Esophagus mucosa (tissue), 1 donor: ENCODE measurements around the gene PHF12. TPM values are rescaled to one million over a fixed set of nuclear protein-coding genes. Genes with fewer than 3 reads are reported as not detected.
A peak's percentile ranks its signal among the peaks of the same experiment; 100 is the strongest.
"Not testable (repeated sequence)": the region's sequence is repeated elsewhere in the genome, so short reads cannot be mapped to it uniquely, and the experiment has no call there.

Experiments
- ATAC-seq: fragments of 200-7000 bp; cut with Tn5 transposase; one replicate; pipeline ENCODE4 v1.9.1; 2020
- total RNA-seq: library from RNA; stranded (reverse); gene quantifications from one replicate; pipeline ENCODE4 v1.2.4, GENCODE V29; 2023
- donor health status: DM: yes; HTN: yes; CAD: no.

PHF12 gene
- total RNA-seq, 1 donor from 2014 or later, result 14.2 TPM

GRCh38 chr17:28953444-28954118 is 2.3 kb upstream of the PHF12 start:
- no peak for ATAC-seq

DNA sequence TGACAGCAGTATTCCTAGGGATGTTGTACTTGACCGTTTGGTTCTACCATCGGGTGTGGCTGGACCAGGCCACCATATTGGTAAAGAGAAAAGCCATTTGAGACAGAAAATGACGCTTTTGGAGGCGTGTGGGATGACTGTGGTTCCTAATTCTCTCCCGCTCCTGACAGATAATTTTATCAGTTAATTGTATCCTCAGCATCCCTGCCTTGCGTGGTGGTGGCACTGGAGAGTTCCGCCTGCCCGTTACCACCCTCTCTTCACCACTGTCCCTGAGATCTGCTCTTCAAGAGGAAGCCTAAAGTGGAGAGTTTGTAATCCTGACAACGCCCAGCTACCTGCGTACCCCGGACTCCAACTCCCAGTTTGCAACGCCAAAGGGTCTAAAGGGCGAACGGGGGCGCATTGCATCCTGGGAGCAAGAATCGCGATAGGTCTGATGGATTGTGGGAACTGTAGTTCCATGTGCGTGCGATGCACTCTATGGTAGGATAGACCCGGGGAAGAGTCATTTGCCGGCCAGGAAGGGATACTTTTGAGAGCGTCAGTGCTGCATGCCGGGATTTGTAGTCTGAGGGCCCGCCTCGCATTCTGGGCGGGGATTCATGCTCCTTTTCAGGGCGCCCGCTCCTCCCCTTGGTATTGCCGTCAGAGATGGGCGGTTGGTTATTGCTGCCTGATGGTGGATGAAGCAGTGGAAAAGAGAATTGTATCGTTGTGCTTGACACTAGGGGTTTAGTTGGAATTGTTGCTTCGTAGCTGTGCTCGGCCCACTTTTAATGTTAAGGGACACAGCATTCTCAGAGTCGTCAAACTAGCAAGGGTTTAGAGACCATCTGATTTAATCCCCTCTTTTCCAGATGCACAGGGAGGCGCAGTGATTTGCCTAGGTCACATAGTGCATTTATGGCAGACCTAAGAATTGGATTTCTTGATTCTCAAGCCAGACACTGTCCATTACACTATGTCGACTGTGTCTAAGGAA is 965 bp upstream of the PHF12 start:
- peak; percentile 83 for ATAC-seq

DNA sequence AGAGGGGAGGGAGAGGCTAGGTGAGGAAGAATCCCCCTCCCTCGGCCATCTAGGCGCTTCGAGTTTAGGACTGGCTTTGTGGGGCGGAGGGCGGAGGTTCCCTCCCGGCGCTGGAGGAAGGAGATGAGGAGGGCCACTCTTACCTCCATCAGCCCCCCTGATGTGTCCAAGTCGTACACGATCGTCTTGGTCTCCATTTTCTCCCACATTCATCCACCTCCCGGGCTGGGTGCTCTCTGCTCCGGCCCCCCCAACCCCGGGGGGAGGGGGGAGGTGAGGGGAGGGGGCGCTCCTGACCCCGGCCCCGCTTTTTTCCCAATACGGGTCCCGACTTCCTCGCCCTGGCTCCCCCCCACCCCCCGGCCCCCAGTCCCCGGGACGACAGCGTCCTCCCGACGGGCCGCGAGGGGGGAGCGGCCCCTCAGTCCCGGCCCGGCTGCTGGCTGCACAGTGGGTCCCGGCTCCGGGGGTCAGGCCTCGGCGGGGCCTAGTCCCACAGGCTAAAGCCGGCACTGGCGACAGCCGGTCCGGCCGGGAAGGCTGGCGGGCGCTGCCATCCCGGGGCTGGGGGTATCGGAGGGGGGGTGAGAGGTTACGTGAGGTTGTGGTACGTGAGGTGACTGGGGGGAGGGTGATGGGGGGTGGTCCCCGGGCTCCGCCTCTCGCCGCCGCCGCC is 428 bp downstream of the PHF12 start:
- peak; percentile 5 for ATAC-seq

DNA sequence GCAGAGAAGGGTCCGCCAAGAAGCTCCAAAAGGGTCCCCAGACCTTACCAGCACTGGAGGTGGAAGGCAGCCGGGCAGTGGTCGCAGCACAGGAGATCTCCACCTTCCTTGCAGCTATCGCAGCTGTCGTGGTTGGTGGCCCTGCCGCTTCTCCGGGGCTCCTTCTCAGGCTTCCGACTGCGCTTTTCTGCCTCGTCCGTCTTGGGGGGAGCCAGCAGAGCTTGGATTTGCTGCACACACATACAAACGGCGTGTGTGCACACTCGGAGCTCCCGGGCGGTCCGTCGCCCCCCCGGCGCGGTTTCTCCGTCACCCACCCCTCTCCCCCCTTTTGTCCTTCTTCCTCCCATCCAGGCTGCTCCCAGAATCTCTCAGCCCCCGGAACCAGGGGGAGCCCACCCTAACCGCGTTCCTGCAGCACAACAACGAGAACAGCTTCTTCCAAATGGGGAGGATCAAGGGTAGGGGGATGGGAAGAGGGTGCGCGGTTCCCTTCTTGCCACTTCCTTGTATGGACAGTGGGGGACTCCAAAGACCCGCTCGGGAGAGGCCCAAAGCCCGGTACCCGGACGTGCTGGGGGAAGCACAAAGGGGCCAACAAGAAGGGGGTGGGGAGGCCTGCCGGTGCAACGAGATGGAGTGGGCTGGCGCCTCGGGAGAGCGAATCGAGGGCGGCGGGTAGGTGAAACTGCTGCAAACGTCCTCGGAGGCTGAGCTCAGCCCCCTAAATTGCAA is 1.1 kb downstream of the PHF12 start:
- no peak for ATAC-seq

DNA sequence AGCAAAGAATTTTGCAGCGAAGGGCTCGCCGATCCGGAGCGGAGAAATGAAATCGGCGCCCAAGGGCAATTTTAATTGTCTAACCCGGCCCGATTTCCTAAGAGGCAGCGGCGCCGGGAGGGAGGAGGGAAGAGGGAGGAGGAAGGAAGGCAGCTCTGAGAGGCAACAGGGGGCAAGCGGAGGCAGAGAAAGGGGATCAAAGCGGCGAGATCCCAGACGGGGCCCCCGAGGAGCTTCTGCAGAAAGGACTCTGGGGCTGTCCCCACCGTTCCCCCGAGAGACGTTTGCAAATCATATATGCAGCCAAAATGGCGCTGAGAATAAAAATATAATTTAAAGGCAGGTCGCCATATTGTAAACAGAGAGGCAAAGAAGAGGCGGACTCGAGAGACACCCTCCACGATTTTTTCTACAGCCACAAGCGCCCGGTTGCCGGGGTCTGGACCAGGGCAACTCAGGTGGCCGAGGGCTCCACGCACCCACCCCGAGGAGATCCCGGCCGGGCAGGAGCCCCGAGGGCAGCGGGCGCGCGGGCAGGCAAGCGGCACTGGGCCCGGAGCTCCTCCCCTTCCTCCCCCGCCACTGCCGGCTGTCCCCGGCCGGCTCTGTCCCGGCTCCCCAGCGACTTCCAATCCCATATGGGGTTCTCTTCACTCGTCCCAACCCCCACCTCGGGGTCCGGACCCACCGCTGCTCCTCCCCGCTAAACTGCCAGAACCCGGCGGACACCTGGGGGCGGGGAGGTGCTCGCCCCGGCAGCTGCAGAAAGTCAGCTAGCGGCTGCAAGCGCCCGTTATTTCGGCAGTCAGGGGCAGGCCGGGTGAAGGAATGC is 1.9 kb downstream of the PHF12 start:
- no peak for ATAC-seq

DNA sequence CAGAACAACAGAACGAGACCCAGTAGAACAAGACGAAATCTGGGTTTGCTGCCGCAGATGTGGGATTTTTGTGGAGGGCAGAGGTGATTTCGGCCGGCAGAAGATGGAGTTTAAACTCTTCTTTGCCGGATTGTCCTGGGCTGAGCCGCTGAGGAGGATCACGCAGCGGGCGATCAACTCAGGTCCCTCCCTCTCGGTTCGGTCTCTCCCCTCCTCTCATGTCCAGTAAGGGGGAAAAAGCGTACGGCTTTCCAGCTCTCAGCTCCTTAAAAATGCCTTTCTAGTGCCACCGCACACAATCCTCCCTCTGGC is 2.5 kb downstream of the PHF12 start:
- ATAC-seq, result no peak

- no peak for ATAC-seq
These were observed 3.0 kb downstream of the PHF12 start for GRCh38 chr17:28948342-28948741.

GRCh38 chr17:28947639-28948038 is 3.7 kb downstream of the PHF12 start:
- ATAC-seq, result no peak

GRCh38 chr17:28946239-28946638 is 5.1 kb downstream of the PHF12 start:
- ATAC-seq, result no peak

DNA sequence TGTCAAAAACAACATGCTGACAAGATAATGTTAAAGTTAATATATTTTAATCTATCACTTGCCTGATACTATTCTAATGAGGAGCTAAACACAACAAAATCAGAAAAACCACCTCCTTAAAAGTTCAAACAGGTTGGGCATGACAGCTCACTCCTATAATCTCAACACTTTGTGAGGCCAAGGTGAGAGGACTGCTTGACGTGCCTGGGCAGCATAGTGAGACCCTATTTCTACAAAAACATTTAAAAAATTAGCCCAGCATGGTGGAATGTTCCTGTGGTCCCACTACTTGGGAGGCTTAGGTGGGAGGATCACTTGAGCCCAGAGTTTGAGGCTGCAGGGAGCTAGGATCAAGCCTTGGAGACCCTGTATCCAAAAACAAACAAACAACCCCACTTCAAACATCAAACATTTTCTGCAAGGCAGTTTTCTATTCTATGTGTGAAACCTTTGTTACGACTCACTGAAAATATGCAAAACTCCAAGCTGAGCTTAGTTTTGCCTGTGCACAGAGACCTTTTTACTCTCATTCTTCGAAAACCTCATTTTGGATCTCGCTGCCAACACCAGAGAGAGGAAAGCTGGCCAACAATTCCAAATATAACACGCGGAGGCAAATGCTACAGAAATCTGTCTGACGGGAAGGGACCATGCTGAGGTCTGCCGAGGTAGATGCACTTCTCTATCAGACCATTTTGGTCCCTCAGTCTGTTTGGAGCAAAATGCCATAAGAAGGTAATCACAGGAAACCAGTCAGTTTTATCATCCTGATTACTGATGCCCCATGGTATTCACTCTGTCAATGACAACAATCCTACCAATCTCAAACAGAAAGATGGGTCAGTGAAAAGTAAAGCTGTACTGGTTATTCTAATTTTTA is 6.2 kb downstream of the PHF12 start:
- ATAC-seq, result no peak

DNA sequence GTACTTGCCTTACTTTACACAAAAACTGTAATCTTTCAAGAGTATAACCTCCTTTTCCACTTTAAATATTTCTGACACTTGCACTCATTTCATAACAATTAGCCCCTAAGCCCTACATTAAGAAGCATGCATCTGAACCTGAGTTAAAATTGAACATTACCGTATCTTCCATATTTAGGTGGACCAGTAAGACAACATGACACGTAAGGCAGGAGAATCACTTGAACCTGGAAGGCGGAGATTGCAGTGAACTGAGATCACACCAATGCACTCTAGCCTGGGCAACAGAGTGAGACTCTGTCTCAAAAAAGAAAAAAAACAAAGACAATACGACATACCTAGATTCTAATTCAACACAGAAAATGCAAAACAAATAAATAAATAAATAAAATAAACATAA is 7.0 kb downstream of the PHF12 start:
- ATAC-seq, result no peak

DNA sequence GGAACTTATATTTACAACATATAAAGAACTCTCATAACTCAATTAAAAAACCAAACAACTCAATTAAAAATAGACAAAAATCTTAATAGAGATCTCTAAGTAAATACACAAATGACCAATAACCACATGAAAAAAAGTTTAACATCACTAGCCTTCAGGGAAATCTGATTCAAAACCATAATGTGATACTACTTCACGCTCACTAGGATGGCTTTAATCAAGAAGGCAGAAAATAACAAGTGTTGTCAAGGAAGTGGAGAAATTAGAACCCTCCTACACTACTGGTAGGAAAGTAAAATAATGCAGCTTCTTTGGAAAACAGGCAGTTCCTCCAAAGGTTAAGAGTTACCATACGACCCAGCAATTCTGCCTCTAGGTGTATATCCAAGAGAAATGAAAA is 8.4 kb downstream of the PHF12 start:
- no peak for ATAC-seq

- ATAC-seq, result no peak
These were observed 10.1 kb downstream of the PHF12 start for GRCh38 chr17:28941251-28941650.

DNA sequence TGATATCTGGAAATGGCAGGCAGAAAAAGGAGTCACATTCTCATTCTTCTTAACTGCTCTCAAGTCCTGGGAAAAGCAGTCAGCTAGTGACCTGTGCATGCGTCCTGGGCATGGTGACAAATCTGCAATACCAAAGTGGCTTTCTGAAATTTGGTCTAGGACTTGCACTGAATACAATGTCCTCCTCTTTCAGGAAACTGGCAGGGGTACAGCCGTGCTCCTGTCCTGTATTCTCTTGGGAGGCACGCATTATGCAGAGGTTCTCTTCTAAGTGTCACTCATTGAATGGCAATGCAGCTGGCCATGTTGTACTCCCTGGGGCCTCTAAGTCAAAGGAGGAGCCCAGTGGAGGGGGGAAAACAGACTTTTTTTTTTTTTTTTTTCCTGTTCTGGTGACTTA is 10.6 kb downstream of the PHF12 start:
- ATAC-seq, result no peak

DNA sequence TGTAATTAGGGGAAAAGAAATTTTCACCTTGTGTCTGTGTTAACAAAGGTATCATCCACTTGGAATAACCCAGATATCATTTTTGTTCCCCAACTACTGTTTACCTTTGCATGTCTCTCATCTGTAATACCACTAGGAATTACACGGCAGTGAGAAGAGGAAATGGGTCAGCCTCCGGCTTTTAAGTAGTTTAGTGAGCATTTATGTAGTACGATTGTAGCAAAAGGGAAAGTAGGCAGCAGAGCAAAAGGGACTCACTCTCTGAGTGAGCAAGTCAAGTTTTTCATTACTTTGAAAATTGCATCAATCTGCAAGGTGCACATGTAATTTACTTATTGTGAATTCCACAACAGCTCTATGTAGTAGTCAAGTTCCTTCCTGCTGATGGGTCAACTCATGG is 11.2 kb downstream of the PHF12 start:
- no peak for ATAC-seq

GRCh38 chr17:28938552-28938951 is 12.8 kb downstream of the PHF12 start:
- peak; percentile 37 for ATAC-seq

DNA sequence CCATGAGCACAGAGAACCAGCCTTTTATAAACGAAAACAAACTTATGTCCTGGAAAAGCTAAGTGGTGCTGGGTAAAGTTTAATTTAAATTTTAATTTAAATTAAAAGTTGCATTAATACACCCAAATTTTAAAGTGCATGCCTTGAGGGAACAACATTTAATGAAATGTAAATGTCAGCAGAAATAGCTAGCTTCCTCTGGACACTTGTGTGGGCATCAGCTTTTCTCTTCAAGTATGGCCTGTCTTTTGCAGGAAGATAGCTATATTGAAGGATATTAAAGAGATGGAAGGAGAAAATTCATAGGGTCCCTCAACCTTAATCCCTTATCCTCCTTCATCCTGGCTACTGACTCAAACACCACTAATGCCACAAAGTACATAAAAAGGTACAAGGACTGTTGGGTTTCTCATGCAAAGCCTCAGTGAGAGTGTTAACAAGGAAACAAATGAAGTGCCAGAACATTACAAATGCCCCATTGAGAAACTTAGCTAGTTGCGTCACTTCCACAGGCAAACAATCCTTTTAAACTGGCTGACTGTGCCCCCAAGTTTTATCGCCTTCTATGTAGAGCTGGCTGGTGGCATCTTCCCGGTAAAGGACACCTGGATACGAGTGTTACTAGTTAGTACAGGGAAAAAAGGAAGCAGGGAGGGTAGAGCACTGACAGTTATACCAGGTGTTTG is 14.1 kb downstream of the PHF12 start:
- ATAC-seq, result peak; percentile 62

GRCh38 chr17:28935744-28936460 is 15.4 kb downstream of the PHF12 start:
- no peak for ATAC-seq

- ATAC-seq, result not testable (repeated sequence)
These were observed 16.8 kb downstream of the PHF12 start for GRCh38 chr17:28934508-28934907.
